ENCODE results near the gene RAB23. TPM values are rescaled to one million over a fixed set of nuclear protein-coding genes. Genes with fewer than 3 reads are reported as not detected.

The RAB23 gene
- total RNA-seq, 2 donors from 2014 or later = 21.0 to 29.8 TPM

DNA sequence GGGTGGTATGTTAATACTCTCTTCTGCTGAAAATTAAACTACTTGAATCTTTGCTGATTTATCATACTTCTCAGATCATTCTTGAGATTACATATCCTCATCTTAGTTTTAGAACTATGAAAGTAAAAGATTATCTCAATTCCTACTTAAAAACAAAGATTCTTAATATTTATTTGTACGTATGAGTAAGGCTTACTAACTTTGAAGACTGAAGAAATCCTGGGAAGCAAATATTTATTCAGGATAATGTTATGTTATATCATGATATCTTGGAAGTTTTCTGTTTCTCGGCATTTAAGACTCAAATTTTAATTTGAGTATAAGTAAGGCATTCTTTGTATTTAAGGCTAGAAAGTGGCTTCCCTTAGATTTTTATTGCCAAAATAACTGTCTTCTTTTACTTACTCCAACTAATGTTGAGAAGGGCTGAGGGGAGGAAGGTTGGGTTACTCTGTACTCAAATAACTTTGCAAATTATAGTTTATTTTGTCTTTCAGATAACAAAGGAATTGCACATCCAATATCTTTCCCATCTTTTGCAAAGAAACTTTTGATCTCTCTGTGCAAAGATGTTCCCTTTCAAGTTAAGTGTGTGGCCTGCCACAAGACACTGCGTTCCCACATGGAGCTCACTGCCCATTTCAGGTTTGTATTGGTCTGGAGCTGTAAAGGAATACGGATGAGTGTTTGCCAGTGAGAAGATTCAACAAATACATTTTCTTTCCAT is 80.5 kb downstream of the RAB23 start:
- H3K27me3 ChIP-seq (ENCODE audit: control insufficient read depth, insufficient read depth, low read length, poor library complexity, severe bottlenecking) = no peaks in the 10 kb centered on the region
- H3K9me3 ChIP-seq (ENCODE audit: control insufficient read depth, low read length) = no peaks in the 10 kb centered on the region
- H3K36me3 Mint-ChIP-seq (ENCODE audit: low read depth) = peaks cover 43% of the 10 kb centered on the region
- WGBS, 2 experiments (ENCODE audit: insufficient coverage in 1 of 2, insufficient read length in 1 of 2) = 97 to 100% methylated on average over 1 to 4 of the region's 4 CpGs
- no peaks in the 10 kb centered on the region for H3K4me1 Mint-ChIP-seq
- no peak overlapping the region for H3K4me3 ChIP-seq (ENCODE audit: low read length)
- DNase-seq = no peak
- H3K9me3 Mint-ChIP-seq = peaks cover 2% of the 10 kb centered on the region
- peaks cover 55% of the 10 kb centered on the region for H3K36me3 ChIP-seq (ENCODE audit: control insufficient read depth, insufficient read depth, low read length)
- H3K9ac ChIP-seq (ENCODE audit: extremely low read depth, low read length, poor library complexity, severe bottlenecking) = no peak overlapping the region
- H3K27ac Mint-ChIP-seq = no peak overlapping the region
- no peaks in the 10 kb centered on the region for H3K4me1 ChIP-seq (ENCODE audit: control insufficient read depth, insufficient read depth, low read length)
- TF ChIP-seq, protein P1, sequence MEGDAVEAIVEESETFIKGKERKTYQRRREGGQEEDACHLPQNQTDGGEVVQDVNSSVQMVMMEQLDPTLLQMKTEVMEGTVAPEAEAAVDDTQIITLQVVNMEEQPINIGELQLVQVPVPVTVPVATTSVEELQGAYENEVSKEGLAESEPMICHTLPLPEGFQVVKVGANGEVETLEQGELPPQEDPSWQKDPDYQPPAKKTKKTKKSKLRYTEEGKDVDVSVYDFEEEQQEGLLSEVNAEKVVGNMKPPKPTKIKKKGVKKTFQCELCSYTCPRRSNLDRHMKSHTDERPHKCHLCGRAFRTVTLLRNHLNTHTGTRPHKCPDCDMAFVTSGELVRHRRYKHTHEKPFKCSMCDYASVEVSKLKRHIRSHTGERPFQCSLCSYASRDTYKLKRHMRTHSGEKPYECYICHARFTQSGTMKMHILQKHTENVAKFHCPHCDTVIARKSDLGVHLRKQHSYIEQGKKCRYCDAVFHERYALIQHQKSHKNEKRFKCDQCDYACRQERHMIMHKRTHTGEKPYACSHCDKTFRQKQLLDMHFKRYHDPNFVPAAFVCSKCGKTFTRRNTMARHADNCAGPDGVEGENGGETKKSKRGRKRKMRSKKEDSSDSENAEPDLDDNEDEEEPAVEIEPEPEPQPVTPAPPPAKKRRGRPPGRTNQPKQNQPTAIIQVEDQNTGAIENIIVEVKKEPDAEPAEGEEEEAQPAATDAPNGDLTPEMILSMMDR (conservative IDR thresholded peaks at IDR 0.05) = no peak
- H3K4me3 Mint-ChIP-seq = no peak overlapping the region
- H3K27me3 Mint-ChIP-seq (ENCODE audit: insufficient read depth) = no peaks in the 10 kb centered on the region
- H3K27ac ChIP-seq (ENCODE audit: low read depth, low read length) = no peak overlapping the region

DNA sequence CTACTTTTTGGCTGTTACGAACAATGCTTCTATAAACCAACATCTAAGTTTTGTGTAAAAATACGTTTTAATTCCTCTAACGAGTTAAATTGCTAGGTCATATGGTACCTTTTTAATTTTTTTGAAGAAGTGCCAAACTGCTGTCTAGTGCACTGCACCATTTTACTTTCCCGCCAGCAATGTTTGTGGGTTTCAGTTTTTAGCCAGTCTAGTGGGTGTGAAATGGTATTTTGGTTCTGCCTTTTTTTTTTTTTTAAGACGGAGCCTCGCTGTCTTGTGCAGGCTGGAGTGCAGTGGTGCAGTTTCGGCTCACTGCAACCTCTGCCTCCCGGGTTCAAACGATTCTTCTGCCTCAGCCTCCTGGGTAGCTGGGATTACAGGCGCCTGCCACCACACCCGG is 84.1 kb downstream of the RAB23 start:
- Histone ChIP-seq H3K36me3 (ENCODE audit: control insufficient read depth, insufficient read depth, low read length) (peaks cover 71% of the 10 kb centered on the region), H3K27ac (ENCODE audit: low read depth, low read length) (no peak overlapping the region), H3K9me3 (ENCODE audit: control insufficient read depth, low read length) (no peaks in the 10 kb centered on the region), H3K4me3 (ENCODE audit: low read length) (no peak overlapping the region), H3K27me3 (ENCODE audit: control insufficient read depth, insufficient read depth, low read length, poor library complexity, severe bottlenecking) (no peaks in the 10 kb centered on the region), H3K4me1 (ENCODE audit: control insufficient read depth, insufficient read depth, low read length) (no peaks in the 10 kb centered on the region), H3K9ac (ENCODE audit: extremely low read depth, low read length, poor library complexity, severe bottlenecking) (no peak overlapping the region)
- no peaks in the 10 kb centered on the region for H3K27me3 Mint-ChIP-seq (ENCODE audit: insufficient read depth)
- H3K36me3 Mint-ChIP-seq (ENCODE audit: low read depth) = peaks cover 32% of the 10 kb centered on the region
- H3K27ac Mint-ChIP-seq = no peak overlapping the region
- H3K9me3 Mint-ChIP-seq = no peaks in the 10 kb centered on the region
- no peak for DNase-seq
- WGBS, 2 experiments (ENCODE audit: insufficient coverage in 1 of 2, insufficient read length in 1 of 2) = 96% methylated on average over 8 to 11 of the region's 11 CpGs
- TF ChIP-seq, protein P1 (conservative IDR thresholded peaks at IDR 0.05) = no peak
- no peaks in the 10 kb centered on the region for H3K4me1 Mint-ChIP-seq
- H3K4me3 Mint-ChIP-seq = no peak overlapping the region

DNA sequence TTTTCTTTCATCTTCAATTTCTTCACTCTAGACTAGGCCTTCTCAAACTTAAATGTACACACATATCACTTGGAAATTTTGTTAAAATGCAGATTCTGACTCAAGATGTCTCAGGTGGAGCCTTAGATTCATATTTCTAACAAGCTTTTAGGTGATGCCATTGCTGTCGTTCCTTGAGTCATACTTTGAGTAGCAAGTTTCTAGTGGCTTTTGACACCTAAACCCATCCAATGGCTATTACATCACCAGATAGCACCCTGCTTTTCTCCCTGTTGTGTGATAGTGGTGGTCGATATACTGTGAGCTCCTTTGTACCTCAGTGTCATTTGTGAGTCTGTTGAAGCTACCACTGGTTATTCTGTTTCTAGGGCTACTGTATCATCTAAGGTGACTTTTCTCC is 84.8 kb downstream of the RAB23 start:
- TF ChIP-seq, protein P1 (conservative IDR thresholded peaks at IDR 0.05) = no peak
- Histone ChIP-seq H3K4me3 (ENCODE audit: low read length) (no peak overlapping the region), H3K36me3 (ENCODE audit: control insufficient read depth, insufficient read depth, low read length) (peaks cover 66% of the 10 kb centered on the region), H3K9me3 (ENCODE audit: control insufficient read depth, low read length) (no peaks in the 10 kb centered on the region), H3K9ac (ENCODE audit: extremely low read depth, low read length, poor library complexity, severe bottlenecking) (no peak overlapping the region), H3K27me3 (ENCODE audit: control insufficient read depth, insufficient read depth, low read length, poor library complexity, severe bottlenecking) (no peaks in the 10 kb centered on the region), H3K4me1 (ENCODE audit: control insufficient read depth, insufficient read depth, low read length) (no peaks in the 10 kb centered on the region), H3K27ac (ENCODE audit: low read depth, low read length) (no peak overlapping the region)
- Mint-ChIP-seq H3K9me3 (no peaks in the 10 kb centered on the region), H3K4me3 (no peak overlapping the region), H3K4me1 (no peaks in the 10 kb centered on the region), H3K36me3 (ENCODE audit: low read depth) (peaks cover 27% of the 10 kb centered on the region), H3K27ac (no peak overlapping the region), H3K27me3 (ENCODE audit: insufficient read depth) (no peaks in the 10 kb centered on the region)
- 100% methylated on average over 1 to 2 of the region's 2 CpGs for WGBS, 2 experiments (ENCODE audit: insufficient coverage in 1 of 2, insufficient read length in 1 of 2)
- no peak for DNase-seq

Other genes starting within 250 kb of the RAB23 start
- 10 to 100 TPM; 18.7 to 21.5 TPM for gene KIAA1586, start 175.6 kb downstream of the RAB23 start, total RNA-seq
- 10 to 100 TPM; 58.1 to 72.5 TPM for gene ZNF451, start 132.1 kb downstream of the RAB23 start, total RNA-seq
- gene BAG2, start 50.0 kb downstream of the RAB23 start, total RNA-seq = 1 to 10 TPM; 2.5 to 2.9 TPM
- gene PRIM2, start 95.3 kb upstream of the RAB23 start, total RNA-seq = 10 to 100 TPM; 30.9 to 43.1 TPM

Measured in endodermal cell (in vitro differentiated cells).